ENCODE results near the gene SCGB1A1.
A peak's percentile ranks its signal among the peaks of the same experiment; 100 is the strongest.

The SCGB1A1 gene

DNA sequence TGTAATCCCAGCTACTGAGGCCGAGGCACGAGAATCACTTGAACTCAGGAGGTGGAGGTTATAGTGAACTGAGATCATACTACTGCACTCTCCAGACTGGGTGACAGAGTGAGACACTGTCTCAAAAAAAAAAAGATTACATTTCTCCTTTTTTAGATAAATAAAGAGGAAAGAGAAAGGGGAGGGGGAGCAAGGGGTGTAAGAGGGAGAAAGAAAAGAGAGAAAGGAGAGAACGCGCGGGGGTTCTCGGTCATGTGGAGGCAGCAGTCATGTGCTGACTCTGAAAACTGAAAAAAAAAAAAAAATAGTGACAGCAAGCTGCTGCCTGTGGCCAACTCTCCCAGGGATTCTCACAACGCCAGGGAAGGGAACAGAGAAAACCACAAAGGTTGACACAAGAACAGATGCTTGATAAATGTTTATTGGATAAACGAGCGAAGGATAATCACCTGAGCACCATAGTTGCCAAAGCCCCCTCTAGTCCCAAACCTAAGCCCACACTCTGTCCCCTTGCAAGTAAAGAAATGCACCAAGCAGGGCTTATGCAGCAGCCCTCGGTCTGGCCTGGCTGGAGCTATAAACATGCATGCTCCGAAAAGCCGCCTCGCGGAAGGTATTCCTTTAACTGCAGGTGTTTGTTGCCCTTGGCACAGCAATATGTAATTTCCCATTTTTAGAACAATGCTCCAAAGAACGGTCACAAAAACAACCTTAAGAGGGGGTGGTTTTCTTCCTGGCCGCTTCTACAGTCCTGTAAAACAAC is 14.5 kb downstream of the SCGB1A1 start:
- TF ChIP-seq, protein P1, sequence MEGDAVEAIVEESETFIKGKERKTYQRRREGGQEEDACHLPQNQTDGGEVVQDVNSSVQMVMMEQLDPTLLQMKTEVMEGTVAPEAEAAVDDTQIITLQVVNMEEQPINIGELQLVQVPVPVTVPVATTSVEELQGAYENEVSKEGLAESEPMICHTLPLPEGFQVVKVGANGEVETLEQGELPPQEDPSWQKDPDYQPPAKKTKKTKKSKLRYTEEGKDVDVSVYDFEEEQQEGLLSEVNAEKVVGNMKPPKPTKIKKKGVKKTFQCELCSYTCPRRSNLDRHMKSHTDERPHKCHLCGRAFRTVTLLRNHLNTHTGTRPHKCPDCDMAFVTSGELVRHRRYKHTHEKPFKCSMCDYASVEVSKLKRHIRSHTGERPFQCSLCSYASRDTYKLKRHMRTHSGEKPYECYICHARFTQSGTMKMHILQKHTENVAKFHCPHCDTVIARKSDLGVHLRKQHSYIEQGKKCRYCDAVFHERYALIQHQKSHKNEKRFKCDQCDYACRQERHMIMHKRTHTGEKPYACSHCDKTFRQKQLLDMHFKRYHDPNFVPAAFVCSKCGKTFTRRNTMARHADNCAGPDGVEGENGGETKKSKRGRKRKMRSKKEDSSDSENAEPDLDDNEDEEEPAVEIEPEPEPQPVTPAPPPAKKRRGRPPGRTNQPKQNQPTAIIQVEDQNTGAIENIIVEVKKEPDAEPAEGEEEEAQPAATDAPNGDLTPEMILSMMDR (IDR thresholded peaks at IDR 0.05; ENCODE audit: low read depth, low read length) = no peak
- DNase-seq (ENCODE audit: extremely low read depth, low read depth) = no peak

DNA sequence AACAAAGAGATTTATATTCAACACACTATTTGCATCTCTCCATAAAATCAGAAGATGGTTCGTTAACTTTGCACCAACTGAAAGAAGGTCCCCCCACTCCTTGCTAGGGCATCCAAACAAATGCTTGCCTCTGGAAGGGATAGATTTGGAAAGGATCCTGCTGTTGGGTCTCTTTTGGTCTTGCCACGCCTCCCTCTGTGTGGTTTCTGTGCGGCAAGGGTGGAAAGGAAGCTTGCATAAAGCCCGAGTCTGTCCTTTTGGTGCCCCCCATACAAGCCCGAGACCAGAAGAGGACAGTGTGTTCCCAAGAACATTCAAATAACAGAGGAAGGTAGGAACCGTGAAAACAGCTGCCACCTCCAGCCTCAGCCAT is 15.1 kb downstream of the SCGB1A1 start:
- TF ChIP-seq, protein P1 (IDR thresholded peaks at IDR 0.05; ENCODE audit: low read depth, low read length) = no peak
- no peak for DNase-seq (ENCODE audit: extremely low read depth, low read depth)

DNA sequence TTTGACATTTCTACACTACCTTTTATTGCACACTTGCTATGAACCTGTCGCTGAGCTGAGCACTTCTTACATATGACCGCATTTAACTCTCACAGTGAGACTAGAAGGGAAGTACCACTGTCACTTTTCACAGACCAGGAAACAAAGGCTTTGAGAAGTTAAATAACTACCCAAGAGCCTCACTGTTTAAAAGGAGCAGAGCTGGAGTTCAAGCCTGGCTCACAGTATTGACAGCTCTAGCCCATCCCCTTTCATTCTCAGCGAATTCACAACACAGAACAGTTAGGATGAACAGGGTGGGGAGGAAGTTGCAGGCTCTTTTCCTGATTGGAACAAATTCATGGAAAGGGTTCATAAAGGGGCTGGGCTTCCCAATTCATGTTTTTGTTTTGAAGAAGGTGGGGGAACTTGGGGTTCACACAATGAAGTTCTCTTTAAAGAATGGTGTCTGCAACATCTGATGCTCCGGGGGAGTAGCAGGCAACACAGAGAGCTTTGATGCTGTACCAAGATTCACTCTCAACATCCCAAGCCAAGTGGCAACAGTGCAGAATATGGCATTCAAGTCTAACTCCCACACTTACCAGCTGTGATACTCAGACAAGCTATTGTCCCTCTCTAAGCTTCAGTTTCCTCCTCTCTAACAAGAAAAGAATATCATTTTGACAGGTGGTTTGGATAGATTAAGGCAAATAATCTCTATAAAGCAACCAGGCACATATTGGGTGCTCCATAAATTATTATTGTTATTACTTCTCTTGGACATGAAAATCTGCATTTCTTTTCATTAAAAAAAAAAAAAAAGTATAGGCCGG is 17.2 kb downstream of the SCGB1A1 start:
- DNase-seq (ENCODE audit: extremely low read depth, low read depth) = no peak

DNA sequence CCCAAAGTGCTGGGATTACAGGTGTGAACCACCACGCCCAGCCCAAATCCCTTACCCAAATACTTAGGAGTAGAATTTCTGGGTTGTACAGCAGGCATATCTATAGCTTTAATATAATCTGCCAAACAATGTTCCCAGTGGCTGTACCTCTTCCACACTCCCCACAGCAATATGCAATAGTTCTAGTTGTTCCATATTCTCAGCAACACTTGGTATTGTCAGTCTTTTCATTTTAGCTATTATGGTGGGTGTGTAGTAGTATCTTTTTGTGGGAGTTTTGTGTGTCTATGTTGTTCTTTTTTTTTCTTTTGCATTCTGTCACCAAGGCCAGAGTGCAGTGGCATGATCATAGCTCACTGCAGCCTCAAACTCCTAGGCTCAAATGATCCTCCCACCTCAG is 18.8 kb downstream of the SCGB1A1 start:
- DNase-seq (ENCODE audit: extremely low read depth, low read depth) = no peak
- TF ChIP-seq, protein P1 (IDR thresholded peaks at IDR 0.05; ENCODE audit: low read depth, low read length) = no peak

More for the DNA sequence above, 17.2 kb downstream of the SCGB1A1 start:
- TF ChIP-seq, protein P1 (IDR thresholded peaks at IDR 0.05; ENCODE audit: low read depth, low read length) = no peak

DNA sequence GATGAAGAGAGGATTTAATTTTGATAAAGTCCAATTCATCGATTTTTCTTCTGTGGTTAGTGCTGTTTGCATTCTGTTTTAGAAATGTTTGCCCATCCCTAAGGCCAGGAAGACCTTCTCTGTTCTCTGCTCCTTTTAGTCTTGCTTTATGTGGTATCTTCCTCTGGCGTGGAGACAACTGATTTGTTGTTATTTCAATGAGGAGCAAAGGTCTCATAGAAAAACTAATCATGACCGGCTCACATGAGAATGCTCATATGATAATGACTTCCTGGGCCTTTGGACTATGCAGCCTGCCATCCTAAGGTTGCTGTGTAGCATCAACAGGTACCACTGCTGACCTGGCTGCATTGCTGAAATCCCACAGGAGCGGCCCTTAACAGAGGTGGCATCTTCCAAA is 19.8 kb downstream of the SCGB1A1 start:
- TF ChIP-seq, protein P1 (IDR thresholded peaks at IDR 0.05; ENCODE audit: low read depth, low read length) = no peak
- DNase-seq (ENCODE audit: extremely low read depth, low read depth) = no peak

DNA sequence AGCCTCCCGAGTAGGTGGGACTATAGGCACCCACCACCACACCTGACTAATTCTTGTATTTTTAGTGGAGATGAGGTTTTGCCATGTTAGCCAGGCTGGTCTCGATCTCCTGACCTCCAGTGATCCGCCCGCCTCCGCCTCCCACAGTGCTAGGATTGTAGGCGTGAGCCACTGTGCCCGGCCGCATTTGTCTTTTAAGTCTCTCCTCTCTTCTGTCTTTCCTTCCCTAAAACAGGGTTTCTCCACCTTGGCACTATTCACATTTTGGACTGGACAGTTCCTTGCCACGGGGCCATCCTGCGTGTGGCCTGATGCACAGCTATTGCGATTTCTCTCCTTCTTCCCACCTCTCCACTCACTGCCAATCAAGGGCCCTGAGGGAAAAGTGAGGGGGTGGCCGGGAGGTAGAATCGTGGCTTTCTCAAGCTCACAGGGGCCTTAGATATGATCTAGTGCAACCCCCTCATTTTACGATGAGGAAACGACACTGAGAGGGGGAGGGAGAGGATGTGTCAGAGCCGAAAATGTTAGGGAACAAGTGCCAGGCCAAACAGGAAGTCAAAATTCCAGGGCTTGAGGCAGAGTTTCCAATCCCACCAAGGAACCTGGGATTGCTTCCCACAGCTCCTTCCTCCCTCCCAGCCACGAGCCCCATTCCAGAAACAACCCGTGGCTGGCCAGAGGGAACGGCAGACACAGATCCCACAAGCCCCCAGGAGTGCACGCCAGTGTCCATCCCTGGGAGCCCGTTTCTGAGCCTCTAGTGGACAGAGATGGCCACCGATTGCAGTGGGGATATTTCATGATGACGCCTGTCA is 21.2 kb downstream of the SCGB1A1 start:
- no peak for DNase-seq (ENCODE audit: extremely low read depth, low read depth)
- TF ChIP-seq, protein P1 (IDR thresholded peaks at IDR 0.05; ENCODE audit: low read depth, low read length) = peak; percentile 5

Measured in AG09319 (cell line).